ENCODE results near the gene SNX33.
"Not testable (repeated sequence)": the region's sequence is repeated elsewhere in the genome, so short reads cannot be mapped to it uniquely, and the experiment has no call there.

GRCh38 chr15:75699961-75700874 is 52.5 kb downstream of the SNX33 start:
- not testable (repeated sequence) for TF ChIP-seq POLR2A (IDR thresholded peaks at IDR 0.05); CTCF (IDR thresholded peaks at IDR 0.05 in 4 of 5, conservative IDR thresholded peaks at IDR 0.05 in 1 of 5)
